PC-9 (cell line): Measurements from ENCODE around the gene MYO19.
A peak's percentile ranks its signal among the peaks of the same experiment; 100 is the strongest.

Experiments used
- CTCF ChIP-seq: fragments of 200-600 bp; sonication (generic); conservative IDR thresholded peaks from 2 replicates; pipeline ENCODE4 v1.6.1; 2017; ENCODE audit warnings: mixed run types, antibody characterized with exemption, mild to moderate bottlenecking, moderate library complexity
- EZH2 ChIP-seq: fragments of 200-600 bp; sonication (generic); IDR thresholded peaks from 2 replicates; pipeline ENCODE4 v1.8.0; 2017; ENCODE audit warnings: antibody characterized with exemption, low read depth

GRCh38 chr17:36482611-36483504, 51.8 kb downstream of the MYO19 start:
- TF ChIP-seq CTCF, result peak; percentile 64
- no peak for TF ChIP-seq EZH2
